Muscle of leg (tissue), 11 donors: ENCODE data around the gene SPTBN5. TPM values are rescaled to one million over a fixed set of nuclear protein-coding genes. Genes with fewer than 3 reads are reported as not detected.
A peak's percentile ranks its signal among the peaks of the same experiment; 100 is the strongest.

Experiments
- DNase-seq: peaks from one replicate; pipeline ENCODE4 v3.0.0; 2013
- H3K27ac ChIP-seq: one replicate; pipeline ENCODE4 v1.5.1; 2013; ENCODE audit warnings: mild to moderate bottlenecking, low read length, control low read depth
- H3K27me3 ChIP-seq: one replicate; pipeline ENCODE4 v1.6.1; 2013; ENCODE audit warnings: low read length; ENCODE audit not compliant: control insufficient read depth, insufficient read depth
- H3K36me3 ChIP-seq: one replicate; pipeline ENCODE4 v1.6.1; 2013; ENCODE audit warnings: low read length; ENCODE audit not compliant: control insufficient read depth, insufficient read depth
- H3K4me1 ChIP-seq: one replicate; pipeline ENCODE4 v1.6.1; 2013; ENCODE audit warnings: low read length; ENCODE audit not compliant: control insufficient read depth, insufficient read depth
- H3K4me3 ChIP-seq: one replicate; pipeline ENCODE4 v1.5.1; 2013; ENCODE audit warnings: low read length, control low read depth
- H3K9me3 ChIP-seq: replicated peaks from 2 replicates; pipeline ENCODE4 v1.6.1; 2013; ENCODE audit warnings: low read depth, low read length; ENCODE audit not compliant: control insufficient read depth
- WGBS: methylation state at CpG from one replicate; pipeline ENCODE4 v1.1.5; 2013; ENCODE audit warnings: missing lambda C conversion rate; ENCODE audit not compliant: insufficient coverage; 5-methylcytosine and 5-hydroxymethylcytosine counted together
- polyA plus RNA-seq, 8 donors: library from polyadenylated mRNA; unstranded; fragments of 120-200 nt; gene quantifications; one replicate each; pipeline versions ENCODE4 v1.2.1 to v1.2.3, GENCODE V29; 2013; ENCODE audit warnings: inconsistent platforms in 1 of 8, low replicate concordance in 1 of 8; ENCODE audit not compliant: insufficient read length in 8 of 8, insufficient read depth in 1 of 8
- total RNA-seq: library from RNA; stranded (reverse); fragments of 120-200 nt; gene quantifications from one replicate; pipeline ENCODE4 v1.2.4, GENCODE V29; 2013

Gene SPTBN5
- total and polyA plus RNA-seq, 9 donors, result 1.8 to 9.4 (median 4.1) TPM

- H3K4me3 ChIP-seq, result no peak overlapping the region
- H3K4me1 ChIP-seq, result peaks cover 8% of the 10 kb centered on the region
- H3K27ac ChIP-seq, result no peak overlapping the region
- H3K27me3 ChIP-seq, result peaks cover 3% of the 10 kb centered on the region
- no peak for DNase-seq
- H3K9me3 ChIP-seq, result no peaks in the 10 kb centered on the region
- H3K36me3 ChIP-seq, result peaks cover 58% of the 10 kb centered on the region
- WGBS, result 64% methylated on average over 3 of the region's 10 CpGs
These were observed 45.2 kb downstream of the SPTBN5 start for GRCh38 chr15:41848631-41849030.

- H3K4me3 ChIP-seq, result no peak overlapping the region
- no peaks in the 10 kb centered on the region for H3K9me3 ChIP-seq
- DNase-seq, result no peak
- H3K27me3 ChIP-seq, result peaks cover 3% of the 10 kb centered on the region
- 91% methylated on average over 7 of the region's 9 CpGs for WGBS
- H3K36me3 ChIP-seq, result peaks cover 64% of the 10 kb centered on the region
- no peak overlapping the region for H3K27ac ChIP-seq
- H3K4me1 ChIP-seq, result peaks cover 2% of the 10 kb centered on the region
These were observed 45.9 kb downstream of the SPTBN5 start for GRCh38 chr15:41847981-41848380.

GRCh38 chr15:41847206-41847605 lies 46.6 kb downstream of the SPTBN5 start:
- Histone ChIP-seq H3K4me1 (no peaks in the 10 kb centered on the region), H3K27ac (no peak overlapping the region), H3K27me3 (peaks cover 3% of the 10 kb centered on the region), H3K9me3 (no peaks in the 10 kb centered on the region), H3K4me3 (no peak overlapping the region), H3K36me3 (peaks cover 70% of the 10 kb centered on the region)
- WGBS, result 82% methylated on average over 14 of the region's 14 CpGs
- DNase-seq, result no peak

- Histone ChIP-seq H3K36me3 (peaks cover 89% of the 10 kb centered on the region), H3K4me1 (peaks cover under 1% of the 10 kb centered on the region), H3K27ac (no peak overlapping the region), H3K4me3 (no peak overlapping the region), H3K27me3 (no peaks in the 10 kb centered on the region), H3K9me3 (no peaks in the 10 kb centered on the region)
- WGBS, result 84% methylated on average over 12 of the region's 12 CpGs
- DNase-seq, result no peak
These were observed 49.0 kb downstream of the SPTBN5 start for GRCh38 chr15:41844814-41845213.

- DNase-seq, result no peak
- no peaks in the 10 kb centered on the region for H3K9me3 ChIP-seq
- peaks cover 80% of the 10 kb centered on the region for H3K36me3 ChIP-seq
- WGBS, result 78% methylated on average over 4 of the region's 10 CpGs
- H3K4me3 ChIP-seq, result no peak overlapping the region
- no peak overlapping the region for H3K27ac ChIP-seq
- H3K4me1 ChIP-seq, result peaks cover 13% of the 10 kb centered on the region
- no peaks in the 10 kb centered on the region for H3K27me3 ChIP-seq
These were observed 50.3 kb downstream of the SPTBN5 start for GRCh38 chr15:41843571-41843970.

GRCh38 chr15:41842229-41842628 lies 51.6 kb downstream of the SPTBN5 start:
- H3K4me1 ChIP-seq, result peaks cover 25% of the 10 kb centered on the region
- H3K27me3 ChIP-seq, result no peaks in the 10 kb centered on the region
- no peak for DNase-seq
- no peak overlapping the region for H3K4me3 ChIP-seq
- no peak overlapping the region for H3K27ac ChIP-seq
- 56% methylated on average over 9 of the region's 12 CpGs for whole genome bisulfite sequencing
- peaks cover 68% of the 10 kb centered on the region for H3K36me3 ChIP-seq
- no peaks in the 10 kb centered on the region for H3K9me3 ChIP-seq

GRCh38 chr15:41841131-41841530 lies 52.7 kb downstream of the SPTBN5 start:
- Histone ChIP-seq H3K4me3 (no peak overlapping the region), H3K27me3 (no peaks in the 10 kb centered on the region), H3K27ac (no peak overlapping the region), H3K4me1 (peaks cover 36% of the 10 kb centered on the region), H3K9me3 (no peaks in the 10 kb centered on the region), H3K36me3 (peaks cover 68% of the 10 kb centered on the region)
- DNase-seq, result no peak
- WGBS, result 81% methylated on average over 9 of the region's 10 CpGs

GRCh38 chr15:41840673-41841072 lies 53.2 kb downstream of the SPTBN5 start:
- H3K27me3 ChIP-seq, result no peaks in the 10 kb centered on the region
- H3K9me3 ChIP-seq, result no peaks in the 10 kb centered on the region
- peaks cover 68% of the 10 kb centered on the region for H3K36me3 ChIP-seq
- 85% methylated on average over 11 of the region's 15 CpGs for WGBS
- no peak overlapping the region for H3K4me3 ChIP-seq
- H3K4me1 ChIP-seq, result peaks cover 40% of the 10 kb centered on the region
- H3K27ac ChIP-seq, result no peak overlapping the region
- DNase-seq, result no peak

GRCh38 chr15:41839781-41840491 lies 53.9 kb downstream of the SPTBN5 start:
- H3K9me3 ChIP-seq, result no peaks in the 10 kb centered on the region
- WGBS, result 74% methylated on average over 8 of the region's 16 CpGs
- DNase-seq, result no peak
- H3K4me1 ChIP-seq, result peaks cover 41% of the 10 kb centered on the region
- H3K27ac ChIP-seq, result no peak overlapping the region
- H3K4me3 ChIP-seq, result no peak overlapping the region
- H3K27me3 ChIP-seq, result no peaks in the 10 kb centered on the region
- peaks cover 67% of the 10 kb centered on the region for H3K36me3 ChIP-seq

GRCh38 chr15:41838400-41838897 lies 55.4 kb downstream of the SPTBN5 start, which contains the start of gene PLA2G4B:
Gene PLA2G4B (plus strand): TSS chr15:41838847. CDS start chr15:41838914, 67 bp downstream.
- Histone ChIP-seq H3K27me3 (no peaks in the 10 kb centered on the region), H3K9me3 (no peaks in the 10 kb centered on the region), H3K4me3 (no peak within 1 kb of the TSS), H3K4me1 (peaks cover 41% of the 10 kb centered on the region), H3K36me3 (peaks cover 59% of the 10 kb centered on the region), H3K27ac (peak within 1 kb of the TSS; percentile 86)
- peak; percentile 74 for DNase-seq
- WGBS, result 62% methylated on average over 6 of the region's 6 CpGs
